GM23338 (cell line): Measurements from ENCODE around the gene CIB4.

Source experiments
- CREB1 ChIP-seq: fragments of 250-450 bp; sonication (Bioruptor Pico); IDR thresholded peaks from 2 replicates; pipeline ENCODE4 v1.5.0; 2020; ENCODE audit warnings: low read depth, mild to moderate bottlenecking, moderate library complexity
- CTCF ChIP-seq, 2 experiments: fragments of 200-600 bp in 1 of 2; sonication (generic) in 1 of 2; conservative IDR thresholded peaks; 2 replicates each; pipeline versions ENCODE4 v1.5.1 to v1.6.1; 2016 to 2017; ENCODE audit warnings: antibody characterized with exemption in 2 of 2, low read depth in 2 of 2, mild to moderate bottlenecking in 2 of 2, moderate library complexity in 1 of 2
- ETS1 ChIP-seq: IDR thresholded peaks from 2 replicates; pipeline ENCODE4 v1.6.1; 2016; ENCODE audit warnings: antibody characterized with exemption
- EZH2 ChIP-seq: fragments of 200-600 bp; sonication (generic); IDR thresholded peaks from one replicate; pipeline ENCODE4 v1.8.0; 2017; ENCODE audit warnings: antibody characterized with exemption, mild to moderate bottlenecking, low read depth; ENCODE audit not compliant: unreplicated experiment
- EZH2phosphoT487 ChIP-seq: fragments of 200-600 bp; sonication (generic); IDR thresholded peaks from one replicate; pipeline ENCODE4 v1.8.1; 2018; ENCODE audit warnings: antibody characterized with exemption; ENCODE audit not compliant: unreplicated experiment
- JUNB ChIP-seq: IDR thresholded peaks from one replicate; pipeline ENCODE4 v1.6.1; 2016; ENCODE audit warnings: antibody characterized with exemption; ENCODE audit not compliant: unreplicated experiment
- NANOG ChIP-seq: IDR thresholded peaks from 2 replicates; pipeline ENCODE4 v1.6.1; 2016; ENCODE audit warnings: antibody characterized with exemption, borderline replicate concordance
- POLR2AphosphoS5 ChIP-seq: IDR thresholded peaks from 2 replicates; pipeline ENCODE4 v1.6.1; 2016; ENCODE audit warnings: antibody characterized with exemption, low read depth
- REST ChIP-seq: IDR thresholded peaks from one replicate; pipeline ENCODE4 v1.6.1; 2018; ENCODE audit warnings: antibody characterized with exemption; ENCODE audit not compliant: unreplicated experiment
- STAT1 ChIP-seq: IDR thresholded peaks from one replicate; pipeline ENCODE4 v1.6.1; 2016; ENCODE audit warnings: antibody characterized with exemption; ENCODE audit not compliant: unreplicated experiment
- ZNF114 ChIP-seq: fragments of 250-450 bp; sonication (Bioruptor Pico); IDR thresholded peaks from 2 replicates; pipeline ENCODE4 v1.5.0; 2020; ENCODE audit warnings: mild to moderate bottlenecking, moderate library complexity
- ZNF331 ChIP-seq: fragments of 250-450 bp; sonication (Bioruptor Pico); IDR thresholded peaks from 2 replicates; pipeline ENCODE4 v1.5.0; 2020; ENCODE audit warnings: low read depth, mild to moderate bottlenecking, moderate library complexity
- ZNF462 ChIP-seq: fragments of 250-450 bp; sonication (Bioruptor Pico); IDR thresholded peaks from 2 replicates; pipeline ENCODE4 v1.5.0; 2020; ENCODE audit warnings: mild to moderate bottlenecking, moderate library complexity

- no peak for TF ChIP-seq CTCF (conservative IDR thresholded peaks at IDR 0.05; ENCODE audit: low read depth in 2 of 2)
- no peak for TF ChIP-seq REST
- no peak for TF ChIP-seq CREB1 (CRISPR knock-in tag)
- TF ChIP-seq ETS1 = no peak
- TF ChIP-seq EZH2phosphoT487 = no peak
- TF ChIP-seq EZH2 = no peak
- TF ChIP-seq POLR2AphosphoS5 = no peak
- no peak for TF ChIP-seq STAT1
- no peak for TF ChIP-seq ZNF114
- TF ChIP-seq ZNF331 (CRISPR knock-in tag) = no peak
- no peak for TF ChIP-seq JUNB
- TF ChIP-seq NANOG = no peak
- no peak for TF ChIP-seq ZNF462 (CRISPR knock-in tag)
Measured at GRCh38 chr2:26681656-26682055, 40.5 kb upstream of the CIB4 start.
